ENCODE data around the gene TSPEAR.

Gene TSPEAR

DNA sequence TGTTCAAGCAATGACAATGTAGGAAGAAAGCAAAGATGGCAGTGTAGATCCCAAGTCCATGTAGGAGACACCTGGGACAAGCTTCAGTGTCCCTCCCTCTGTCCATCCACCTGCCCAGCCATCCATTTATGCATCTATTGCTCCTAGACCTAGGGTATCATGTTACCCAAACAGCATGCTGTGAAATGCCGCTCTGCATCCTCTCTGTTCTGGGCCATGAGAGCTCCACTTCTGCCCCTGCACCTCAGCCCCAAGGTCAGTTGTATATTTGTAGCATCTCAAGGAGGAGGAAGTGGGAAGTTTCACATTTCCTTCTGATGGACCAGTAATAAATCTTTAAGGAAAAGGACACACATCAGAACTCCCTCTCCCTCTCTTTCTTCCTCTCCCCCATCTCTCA is 27.9 kb upstream of the TSPEAR start:
- no peak for DNase-seq

DNA sequence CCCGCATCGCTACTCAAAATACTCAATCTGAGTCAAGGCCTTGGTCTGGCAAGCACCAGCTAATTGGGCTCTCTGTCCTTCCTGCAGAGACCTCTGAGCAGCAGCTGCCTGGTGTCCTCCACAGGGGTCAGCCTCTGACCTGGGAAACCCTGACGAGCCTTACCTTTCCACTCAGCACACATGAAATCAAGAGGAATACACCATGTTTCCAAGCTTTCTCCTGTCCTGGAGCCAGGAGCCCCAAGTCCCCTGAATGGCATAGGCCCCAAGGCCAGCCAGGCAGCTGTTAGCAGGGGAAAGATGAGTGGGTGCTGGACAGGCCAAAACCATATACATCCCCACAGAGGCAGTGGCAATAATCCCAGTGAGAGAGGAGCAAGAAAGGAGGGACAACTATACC is 27.2 kb upstream of the TSPEAR start:
- DNase-seq, result no peak

DNA sequence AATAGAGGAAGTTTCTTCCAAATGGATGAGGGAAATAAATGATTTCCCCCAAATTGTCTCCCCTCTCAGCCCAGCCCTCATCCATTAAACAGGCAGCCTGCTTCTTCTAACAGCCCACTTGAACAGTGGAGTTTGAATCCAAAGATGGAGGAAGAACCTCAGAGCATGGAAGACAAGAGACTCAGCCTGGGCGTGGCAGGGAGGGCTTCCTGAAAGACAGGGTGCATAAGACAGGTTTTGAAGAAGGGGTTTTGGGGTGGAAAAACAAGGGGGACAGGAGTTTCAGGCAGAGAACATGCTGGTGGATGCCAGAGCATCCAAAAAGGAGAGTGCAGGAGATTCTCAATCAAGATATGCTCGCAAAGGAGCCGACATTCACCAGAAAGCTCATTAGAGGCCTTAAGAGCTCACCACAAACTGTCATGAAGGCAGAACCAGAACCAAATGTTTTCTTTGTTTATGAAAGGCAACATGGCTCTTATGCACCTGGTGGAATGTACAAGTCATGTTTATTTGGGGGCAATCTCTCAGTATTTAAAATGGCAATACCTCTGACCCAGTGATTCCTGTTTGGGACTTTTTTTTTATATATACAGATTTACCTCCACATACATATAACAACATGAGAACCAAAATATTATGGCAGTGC is 26.5 kb upstream of the TSPEAR start:
- DNase-seq, result no peak

DNA sequence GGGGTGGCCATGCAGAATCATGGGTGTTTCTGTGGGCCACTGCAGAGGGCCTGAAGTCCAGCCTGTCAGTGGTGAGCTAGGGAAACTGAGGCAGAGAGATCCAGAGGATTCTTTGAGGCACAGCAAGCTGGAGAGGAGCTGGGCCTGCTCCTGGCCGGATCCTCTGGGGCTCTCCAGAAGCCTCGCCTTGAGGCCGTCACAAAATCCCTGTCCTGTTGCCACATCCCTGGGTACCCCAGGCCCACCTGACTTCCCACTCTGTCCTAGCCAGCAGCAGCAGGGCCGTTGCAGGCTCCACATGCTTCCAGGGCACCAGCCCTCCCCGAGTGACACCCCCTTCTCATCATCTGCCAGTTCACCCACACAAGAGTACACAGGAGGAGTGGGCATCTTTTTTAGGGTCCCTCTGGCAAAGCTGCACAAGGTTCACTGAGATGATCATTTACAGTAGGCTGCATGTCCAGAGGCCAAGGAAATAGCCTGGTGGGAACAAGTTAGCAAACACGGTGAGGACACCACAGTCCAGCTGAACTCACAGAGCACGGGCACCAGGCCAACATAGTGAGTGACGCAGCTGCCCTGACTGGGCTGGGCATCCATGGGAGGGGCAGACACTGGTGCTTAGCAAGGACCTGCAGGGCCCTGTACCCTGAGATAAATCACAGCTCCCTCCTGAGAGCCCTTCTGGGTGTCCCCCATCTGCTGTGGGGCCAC is 25.1 kb upstream of the TSPEAR start:
- DNase-seq, result no peak

DNA sequence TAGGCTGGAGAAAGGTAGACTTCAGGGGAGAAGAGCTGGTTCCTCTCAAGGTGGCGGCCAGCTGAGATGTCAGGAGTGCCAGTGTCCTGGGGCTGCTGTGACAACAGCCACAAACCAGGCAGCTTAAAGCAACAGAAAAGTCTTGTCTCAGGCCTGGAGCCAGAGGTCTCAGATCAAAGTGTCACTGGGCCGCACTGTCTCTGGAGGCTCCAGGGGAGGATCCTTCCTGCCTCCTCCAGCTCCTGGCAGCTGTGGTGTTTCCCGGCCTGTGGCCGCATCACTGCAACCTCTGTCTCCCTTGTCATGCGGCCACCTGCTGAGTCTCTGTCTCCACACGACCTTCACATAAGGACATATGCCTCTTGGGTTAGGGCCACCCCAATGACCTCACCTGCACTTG is 24.4 kb upstream of the TSPEAR start:
- DNase-seq, result no peak

DNA sequence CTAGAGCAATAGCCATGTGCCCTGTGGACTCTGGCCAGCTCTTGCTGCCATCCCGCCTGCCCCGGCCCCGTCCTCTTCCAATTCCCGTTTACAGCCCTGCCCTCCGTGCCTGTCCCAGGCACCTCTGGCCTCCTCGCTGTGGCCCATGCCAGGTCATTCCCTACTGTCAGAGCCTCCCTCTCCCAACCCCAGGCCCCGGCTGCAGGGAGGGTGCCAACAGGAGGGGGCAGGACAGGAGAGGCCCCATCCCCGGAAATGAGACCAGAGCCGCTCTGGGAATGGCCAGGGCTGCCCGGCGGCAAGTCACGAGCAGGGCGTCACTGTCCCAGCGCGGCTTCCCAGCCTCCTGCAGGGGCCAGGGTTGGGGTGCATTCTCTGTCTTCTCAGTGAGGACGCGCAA is 23.5 kb upstream of the TSPEAR start:
- no peak for DNase-seq

DNA sequence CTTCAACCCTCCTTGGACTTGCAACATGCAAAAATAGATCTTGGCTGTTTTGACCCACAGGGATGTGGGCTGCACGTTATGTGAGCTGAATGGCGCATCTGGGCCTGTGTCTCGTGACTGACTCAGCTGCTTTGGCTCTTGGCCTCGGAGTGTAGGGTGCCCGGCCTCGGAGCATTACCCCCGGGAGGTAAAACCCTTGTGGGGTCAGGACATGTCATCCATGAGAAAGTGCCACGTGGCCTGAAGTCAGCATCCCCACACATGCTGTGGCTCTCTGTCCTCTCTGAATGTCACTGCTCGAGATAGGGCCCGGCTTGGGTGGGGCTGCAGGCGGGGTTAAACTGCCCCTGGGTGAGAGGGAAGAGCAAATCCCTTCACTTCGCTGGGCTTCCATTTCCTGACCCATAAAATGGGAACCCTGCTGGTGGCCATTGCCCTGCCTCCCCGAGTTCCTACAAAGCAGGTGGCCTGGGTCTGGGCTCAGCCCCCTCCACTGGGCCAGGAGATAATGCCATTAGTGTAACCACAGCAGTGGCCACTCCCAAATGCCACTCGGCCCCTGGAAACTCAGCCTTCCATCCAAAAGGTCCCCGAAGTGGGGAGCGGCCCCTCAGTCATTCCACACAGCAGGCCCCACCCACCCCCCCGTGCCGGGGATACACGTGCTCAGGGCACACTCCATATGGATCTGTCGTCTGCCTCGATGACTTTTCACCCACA is 22.8 kb upstream of the TSPEAR start:
- no peak for DNase-seq

DNA sequence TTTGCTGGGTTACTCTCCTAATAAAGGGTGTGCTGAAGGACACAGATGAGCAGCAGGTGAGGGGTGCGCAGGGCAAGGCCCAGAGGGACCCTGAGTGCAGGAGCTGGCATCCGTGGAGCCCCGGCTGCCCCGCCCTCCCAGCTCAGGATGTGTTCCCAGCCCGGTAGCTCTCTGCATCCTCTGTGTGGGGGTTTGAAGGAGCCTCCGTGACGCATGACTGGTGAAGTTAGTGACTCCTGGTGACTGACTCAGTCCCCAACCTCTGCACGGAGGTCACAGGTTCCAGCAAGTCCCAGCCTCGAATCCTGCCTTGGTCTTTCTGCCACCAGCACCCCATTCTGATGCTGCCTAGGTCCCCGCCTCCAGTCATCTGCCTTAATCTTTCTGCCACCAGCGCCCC is 21.6 kb upstream of the TSPEAR start:
- DNase-seq, result no peak

DNA sequence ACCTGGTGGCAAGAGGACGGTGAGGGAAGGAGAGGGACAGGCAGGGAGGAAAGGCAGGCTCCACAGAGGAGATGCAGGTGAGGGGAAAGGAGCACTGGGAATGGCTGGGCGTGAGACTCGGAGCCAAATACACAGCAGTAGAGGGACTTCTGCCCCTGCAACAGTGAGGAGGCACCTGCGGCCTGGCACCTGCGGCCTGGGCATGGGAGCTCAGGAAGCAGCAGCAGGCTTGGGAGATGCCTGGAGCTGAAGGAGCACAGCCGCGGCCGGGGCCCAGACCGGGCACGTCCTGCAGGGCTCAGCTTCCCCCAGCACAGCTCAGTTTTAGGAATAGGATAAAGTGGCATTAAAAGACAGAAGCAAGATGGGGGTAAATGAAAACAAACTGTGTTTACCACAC is 20.9 kb upstream of the TSPEAR start:
- no peak for DNase-seq

DNA sequence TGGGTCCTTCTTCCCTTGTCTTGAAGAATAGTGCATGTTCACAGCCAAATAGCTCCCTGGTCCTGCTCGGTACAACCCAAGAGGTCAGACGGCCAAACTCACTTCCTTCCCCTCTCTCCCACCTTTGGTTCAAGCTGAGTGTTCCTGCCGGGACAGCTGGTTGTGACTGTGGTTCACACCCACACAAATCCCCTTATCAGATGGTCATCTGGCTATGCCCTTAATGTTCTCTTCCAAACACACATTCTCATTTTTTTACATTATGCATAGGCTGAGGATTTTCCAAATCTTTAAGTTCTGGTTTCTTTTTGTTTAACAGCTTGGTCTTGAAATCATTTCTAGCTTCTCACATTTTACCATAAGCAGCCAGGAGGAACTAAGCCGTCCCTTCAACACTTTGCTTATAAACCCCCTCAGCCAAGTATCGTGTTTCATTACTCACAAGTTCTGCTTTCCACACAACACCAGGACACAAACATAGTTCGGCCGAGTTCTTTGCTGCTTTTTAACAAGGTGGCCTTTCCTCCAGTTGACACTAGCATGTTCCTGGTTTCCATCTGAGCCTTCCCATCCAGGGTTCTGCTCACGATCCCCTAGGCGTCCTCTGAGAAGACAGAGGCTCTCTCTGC is 19.7 kb upstream of the TSPEAR start:
- DNase-seq, result no peak

DNA sequence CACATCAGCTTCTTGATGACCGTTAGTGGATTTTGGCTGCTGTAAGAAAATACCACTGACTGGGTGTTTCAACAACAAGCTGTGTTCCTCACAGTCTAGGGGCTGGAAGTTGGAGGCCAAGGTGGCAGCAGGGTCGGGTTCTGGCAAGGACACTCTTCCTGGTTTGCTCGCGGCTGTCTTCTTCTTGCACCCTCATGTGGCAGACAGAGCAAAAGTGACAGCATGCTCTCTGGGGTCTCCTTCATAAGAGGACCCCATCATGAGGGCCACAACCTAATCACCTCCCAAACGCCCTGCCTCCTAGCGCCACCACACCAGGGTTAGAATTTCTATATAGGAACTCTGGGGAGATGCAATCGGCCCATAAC is 18.6 kb upstream of the TSPEAR start:
- DNase-seq, result no peak

DNA sequence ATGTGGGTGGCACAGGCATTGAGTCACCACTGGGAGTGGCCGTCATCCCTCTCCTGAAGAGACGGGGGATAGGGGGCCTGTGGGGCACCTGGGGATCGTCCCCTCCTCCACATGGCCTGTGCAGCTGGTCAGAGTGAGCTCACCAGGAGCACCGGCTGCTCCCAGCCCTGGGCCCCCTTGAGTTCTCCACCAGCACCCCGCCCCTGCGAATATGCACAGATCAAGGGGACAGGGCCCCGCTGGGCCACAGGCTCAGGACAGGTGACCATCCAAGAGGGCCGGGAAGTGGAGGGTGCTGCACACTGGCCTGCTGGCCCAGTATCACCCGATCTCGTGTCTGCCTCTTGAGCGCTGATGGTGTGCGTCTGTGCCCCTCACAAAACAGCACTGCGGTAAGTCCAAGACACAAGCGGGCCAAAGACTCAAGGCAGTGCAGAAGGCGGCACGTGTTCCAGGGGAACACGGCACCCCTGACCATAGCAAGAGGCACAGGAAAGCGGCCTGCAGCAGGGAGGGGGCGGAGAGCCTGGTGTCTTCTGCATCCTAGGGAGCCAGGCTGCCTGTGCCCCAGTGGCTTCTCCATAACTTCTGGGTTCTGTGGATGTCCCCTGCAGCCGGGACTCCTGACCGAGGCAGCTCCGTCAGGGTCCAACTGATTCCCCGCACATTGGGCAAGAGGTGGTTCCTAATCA is 18.1 kb upstream of the TSPEAR start:
- DNase-seq, result no peak

DNA sequence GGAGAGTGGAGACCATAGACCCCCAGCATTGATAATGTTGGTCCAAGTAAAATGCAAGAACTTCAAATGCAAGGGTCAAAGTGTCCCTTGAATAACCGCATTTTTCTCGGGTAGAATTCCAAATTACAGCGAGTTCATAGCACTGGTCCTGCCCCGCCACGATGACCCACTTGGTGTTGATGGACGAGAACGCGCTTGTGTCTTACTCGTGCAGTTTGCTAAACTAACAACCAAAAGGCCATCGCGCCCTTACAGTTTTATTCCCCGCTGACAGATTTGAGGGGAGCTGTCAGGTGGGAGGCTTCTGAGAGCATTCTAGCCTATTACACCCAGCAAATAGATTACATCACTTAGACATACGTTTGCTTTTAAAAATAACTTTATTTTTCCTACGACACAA is 17.3 kb upstream of the TSPEAR start:
- no peak for DNase-seq

DNA sequence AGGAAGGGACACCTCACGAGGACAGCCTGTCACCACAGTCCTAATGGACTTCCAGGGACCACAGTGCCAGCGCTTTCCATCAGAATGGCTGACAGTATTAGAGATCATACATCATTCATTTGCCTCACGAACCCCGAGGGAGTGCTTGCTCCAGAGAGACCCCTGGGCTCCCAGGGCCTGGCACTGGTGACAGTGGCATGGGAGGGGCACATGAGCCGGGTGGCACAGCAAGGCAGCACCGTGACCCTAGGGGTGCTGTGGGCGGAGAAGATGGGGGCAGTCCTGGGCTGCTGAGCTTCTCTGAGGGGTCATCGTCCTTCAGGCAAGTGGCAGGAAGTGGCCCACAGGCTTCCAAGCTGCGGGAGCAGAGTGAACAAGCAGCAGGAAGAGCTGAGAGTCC is 16.4 kb upstream of the TSPEAR start:
- no peak for DNase-seq

DNA sequence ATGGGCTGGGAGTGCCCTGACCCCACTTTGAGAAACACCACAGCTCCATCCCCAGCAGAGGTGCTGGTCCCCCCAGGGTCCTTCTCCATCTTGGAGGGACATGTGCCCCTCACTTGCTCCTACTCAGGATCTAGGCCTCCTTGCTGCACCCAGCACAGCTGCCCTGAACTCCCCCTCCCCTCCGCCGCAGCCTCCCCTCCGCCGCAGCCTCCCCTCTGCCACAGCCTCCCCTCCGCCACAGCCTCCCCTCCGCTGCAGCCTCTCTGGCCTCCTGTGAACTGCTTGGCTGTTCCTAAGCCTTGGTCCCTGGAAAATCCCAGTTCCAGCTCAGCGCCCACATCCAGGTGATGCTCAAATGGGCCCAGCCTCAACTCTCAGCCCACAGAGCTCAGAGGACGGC is 15.9 kb upstream of the TSPEAR start:
- no peak for DNase-seq

DNA sequence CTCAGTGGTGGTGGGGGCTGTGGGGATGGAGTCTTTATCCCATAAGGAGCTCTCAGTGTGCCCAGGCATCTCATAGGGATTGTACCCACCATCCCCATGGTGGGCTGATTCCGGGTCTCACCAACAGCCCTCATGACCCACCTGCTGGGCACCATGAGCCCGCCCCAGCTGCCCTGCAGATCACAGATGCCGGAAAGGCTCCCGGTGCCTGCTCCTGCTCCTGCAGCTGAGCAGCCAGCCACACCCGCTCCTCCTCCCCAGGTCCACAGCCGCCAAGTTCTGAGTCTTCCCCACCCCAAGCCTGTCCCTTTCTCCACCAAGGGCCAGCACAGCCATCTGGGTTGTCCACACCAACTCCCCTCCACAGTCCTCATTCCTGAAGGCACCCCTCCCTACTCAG is 15.5 kb upstream of the TSPEAR start:
- DNase-seq, result no peak

DNA sequence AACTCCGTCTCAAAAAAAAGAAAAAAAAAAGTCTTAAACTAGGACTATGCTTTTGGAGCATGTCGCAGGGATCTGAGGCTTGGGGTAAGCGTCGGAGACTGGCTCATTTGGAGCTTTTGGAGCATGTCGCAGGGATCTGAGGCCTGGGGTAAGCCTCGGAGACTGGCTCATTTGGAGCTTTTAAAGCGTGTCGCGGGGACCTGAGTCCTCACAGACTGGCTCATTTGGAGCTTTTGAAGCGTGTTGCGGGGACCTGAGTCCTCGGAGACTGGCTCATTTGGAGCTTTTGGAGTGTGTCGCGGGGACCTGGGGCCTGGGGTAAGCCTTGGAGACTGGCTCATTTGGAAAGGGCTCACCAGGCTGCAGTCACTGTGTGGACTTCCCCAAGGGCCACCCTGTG is 13.6 kb upstream of the TSPEAR start:
- DNase-seq, result no peak

DNA sequence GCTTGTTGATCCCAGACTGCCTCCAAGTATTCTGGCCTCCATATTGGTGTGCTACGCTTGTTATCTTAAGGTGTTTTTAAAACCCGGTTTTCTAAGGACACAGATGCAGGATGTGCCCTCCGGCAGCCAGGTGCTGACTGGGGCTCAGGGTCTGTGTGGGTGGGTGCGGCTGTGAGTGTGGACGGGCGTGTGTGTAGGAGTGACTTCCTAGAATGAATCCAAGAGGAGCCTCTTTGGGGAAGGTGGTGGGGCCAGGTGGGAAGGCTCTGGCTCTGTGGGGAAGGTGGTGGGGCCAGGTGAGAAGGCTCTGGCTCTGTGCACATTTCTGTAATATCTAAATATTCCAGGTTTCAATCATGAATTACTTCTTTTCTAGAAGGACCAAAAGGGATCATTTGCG is 12.8 kb upstream of the TSPEAR start:
- no peak for DNase-seq

DNA sequence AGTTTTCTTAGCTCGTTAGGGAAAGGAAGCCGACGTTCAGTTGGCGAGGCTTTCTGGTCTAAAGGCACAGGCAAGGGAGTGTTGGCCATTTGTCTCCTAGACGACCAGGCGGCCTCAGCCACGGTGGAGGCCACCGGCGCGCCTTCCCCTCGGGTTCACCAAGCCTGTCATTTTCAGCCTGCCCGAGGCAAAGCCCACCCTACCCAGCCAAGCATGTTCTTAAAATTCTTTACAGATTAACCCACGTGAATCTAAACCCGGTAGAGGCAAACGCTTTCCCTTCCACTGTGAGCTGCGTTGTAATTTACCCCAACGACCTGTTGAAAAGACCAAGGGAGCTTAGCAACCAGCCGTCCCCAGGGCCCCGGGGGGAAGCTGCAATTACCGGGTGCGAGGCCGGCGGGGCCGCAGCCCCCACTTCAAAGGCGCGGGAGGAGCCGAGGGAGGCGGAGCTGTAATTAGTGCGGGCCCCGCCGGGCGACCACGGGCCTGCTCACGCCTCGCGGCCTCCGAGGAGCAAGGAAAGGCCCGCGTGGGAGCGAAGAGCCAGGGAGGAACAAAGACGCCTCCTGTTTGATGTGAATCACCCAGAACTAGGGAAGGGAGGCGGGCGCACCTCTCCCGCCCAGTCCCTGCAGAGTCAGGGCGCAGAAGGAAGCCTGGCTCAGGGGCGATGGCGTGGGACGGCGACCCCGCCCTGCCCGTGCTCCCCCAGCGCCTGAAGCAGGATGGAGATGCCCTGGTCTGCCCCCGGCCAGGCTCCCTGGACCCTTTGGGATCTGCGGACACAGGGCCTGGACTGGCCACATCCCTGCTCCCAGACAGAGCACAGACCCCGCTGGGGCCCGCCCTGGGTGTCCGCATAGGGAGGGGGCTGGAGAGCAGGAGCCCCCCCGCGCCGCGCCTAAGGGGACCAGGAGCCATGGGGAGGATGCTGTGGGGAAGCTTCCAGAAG is 12.1 kb upstream of the TSPEAR start:
- peak; percentile 62 for DNase-seq

DNA sequence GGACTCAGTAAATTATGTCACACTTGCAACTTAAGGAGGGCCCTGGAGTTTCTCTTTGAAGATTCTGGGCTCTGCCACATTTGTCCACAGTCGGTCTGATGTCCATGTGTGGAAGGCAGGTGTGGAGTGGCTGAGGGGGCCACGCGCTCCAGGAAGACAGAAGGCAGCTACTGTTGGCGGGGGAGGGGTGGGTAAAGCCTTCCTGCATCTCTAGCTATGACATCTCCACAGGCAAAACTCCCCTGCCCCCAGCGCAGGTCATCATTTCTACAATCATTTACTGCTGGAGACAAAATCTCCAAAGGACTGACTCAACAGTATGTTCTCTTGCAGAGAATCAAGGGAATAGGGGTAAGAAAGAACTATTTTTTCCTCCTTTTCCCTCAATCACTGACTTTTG is 11.4 kb upstream of the TSPEAR start:
- no peak for DNase-seq

DNA sequence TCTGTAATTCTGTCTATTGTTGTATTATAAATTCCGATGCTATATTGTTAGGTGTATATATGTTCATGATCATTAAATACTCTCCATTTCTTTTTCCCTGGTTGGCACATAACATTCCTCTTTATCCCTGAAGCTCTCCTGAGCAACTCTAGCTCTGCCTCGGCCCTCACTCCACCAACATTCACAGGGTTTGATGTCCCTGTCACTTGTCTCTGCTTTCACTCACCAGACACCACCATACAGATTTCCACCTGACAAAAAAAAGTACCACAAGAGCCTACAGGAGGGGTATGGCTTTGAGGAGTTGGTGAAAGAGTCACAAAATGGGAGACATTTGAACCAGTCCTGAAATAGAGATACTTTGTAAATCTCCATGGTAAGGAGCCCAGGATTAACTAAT is 8.8 kb upstream of the TSPEAR start:
- no peak for DNase-seq

DNA sequence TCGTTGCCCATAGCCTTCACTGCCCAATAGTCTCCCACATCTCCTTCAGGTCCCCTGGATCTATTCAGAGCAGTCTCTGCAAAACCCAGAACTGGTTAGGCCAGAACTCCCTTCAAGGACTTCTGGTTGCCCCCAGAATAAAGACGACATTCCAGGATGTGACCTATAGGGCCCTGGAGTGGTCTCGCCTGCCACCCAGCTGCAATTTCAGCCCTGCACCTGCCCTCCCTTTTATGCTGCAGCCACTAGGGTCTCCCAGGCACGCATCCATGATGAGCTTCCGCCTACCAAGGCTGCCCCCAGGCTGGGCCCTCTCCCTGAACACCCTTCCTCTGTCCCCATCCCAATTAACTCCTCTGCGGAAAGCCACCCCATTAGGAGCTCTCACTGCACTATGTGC is 7.2 kb upstream of the TSPEAR start:
- DNase-seq, result peak; percentile 10

Measured in right hindlimb (tissue), 1 donor.